Stimulated activated CD4-positive, alpha-beta T cell treated with anti-CD3 and anti-CD28 coated beads, Interleukin-12 subunit alpha, Interleukin-12 subunit beta, amount 100 ng/mL, for 24 hours (primary cell): ENCODE results near the gene MYH14.
A peak's percentile ranks its signal among the peaks of the same experiment; 100 is the strongest.
"Not testable (repeated sequence)": the region's sequence is repeated elsewhere in the genome, so short reads cannot be mapped to it uniquely, and the experiment has no call there.

ENCODE experiments used
- DNase-seq, 2 experiments: peaks; one replicate each; pipeline ENCODE4 v3.0.0-alpha.2; 2020; ENCODE audit warnings: low read depth in 2 of 2

The MYH14 gene

DNA sequence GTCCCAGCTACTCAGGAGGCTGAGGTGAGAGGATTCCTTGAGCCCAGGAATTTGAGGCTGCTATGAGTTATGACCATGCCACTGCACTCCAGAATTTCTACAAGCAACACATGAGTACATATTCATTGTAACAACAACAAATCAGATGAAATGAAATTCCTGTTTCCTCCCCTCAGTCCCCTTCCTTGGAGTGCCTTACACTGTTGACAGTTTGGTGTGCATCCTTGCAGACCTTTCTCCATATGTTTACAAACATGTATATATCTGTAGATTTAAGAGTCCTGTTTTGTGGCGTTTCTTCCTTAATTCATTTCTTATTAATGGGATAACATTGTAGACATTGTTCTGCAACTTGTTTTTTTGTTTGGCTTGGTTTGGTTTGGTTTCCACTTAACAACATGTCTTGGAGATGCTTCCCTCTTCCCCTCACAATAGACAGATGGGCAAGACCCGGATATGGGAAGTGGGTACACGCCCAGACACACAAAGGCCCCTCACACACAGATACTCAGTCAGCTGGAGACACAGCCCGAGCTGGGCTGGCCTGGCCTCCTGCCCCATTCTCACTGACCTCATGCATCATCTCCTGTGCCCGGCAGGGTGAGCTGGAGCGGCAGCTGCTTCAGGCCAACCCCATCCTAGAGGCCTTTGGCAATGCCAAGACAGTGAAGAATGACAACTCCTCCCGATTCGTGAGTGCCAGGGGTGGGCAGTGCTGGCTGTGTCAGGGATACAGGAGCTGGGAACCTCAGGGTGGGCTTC, 21.7 kb downstream of the MYH14 start:
- no peak for DNase-seq

DNA sequence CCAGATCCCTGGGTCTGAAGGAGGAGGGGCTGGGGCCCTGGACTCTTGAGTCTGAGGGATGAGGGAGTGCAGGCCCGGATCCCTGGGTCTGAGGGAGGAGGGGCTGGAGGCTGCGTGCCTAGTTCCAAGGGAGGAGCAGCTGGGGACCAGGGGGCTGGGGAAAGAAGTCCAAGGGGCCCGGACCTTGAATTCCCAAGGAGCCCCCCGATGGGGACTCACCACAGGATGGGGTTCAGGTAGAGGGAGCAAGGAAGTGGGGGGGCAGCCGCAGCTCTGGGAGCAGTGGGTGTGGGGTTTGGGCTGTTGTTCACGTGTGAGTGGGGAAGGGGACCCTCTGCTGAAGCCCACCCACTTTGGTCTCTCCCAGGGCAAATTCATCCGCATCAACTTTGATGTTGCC, 23.1 kb downstream of the MYH14 start:
- no peak for DNase-seq

DNA sequence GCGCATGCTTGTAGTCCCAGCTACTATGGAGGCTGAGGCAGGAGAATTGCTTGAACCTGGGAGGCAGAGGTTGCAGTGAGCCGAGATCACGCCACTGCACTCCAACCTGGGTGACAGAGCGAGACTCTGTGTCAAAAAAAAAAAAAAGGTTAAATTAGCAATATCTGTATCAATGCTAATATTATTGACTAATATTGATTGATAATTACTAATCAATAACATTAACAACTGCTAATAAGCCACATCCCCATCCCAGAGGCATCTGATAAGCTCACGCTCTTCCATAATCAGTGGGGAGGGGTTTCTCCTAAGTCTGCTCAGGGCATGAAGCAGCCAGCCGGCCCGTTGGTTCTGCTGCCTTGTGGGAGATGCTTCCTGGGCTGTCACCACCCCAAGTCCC, 24.7 kb downstream of the MYH14 start:
- not testable (repeated sequence) for DNase-seq

- DNase-seq, result no peak
These were observed 27.2 kb downstream of the MYH14 start for GRCh38 chr19:50230379-50231351.

DNA sequence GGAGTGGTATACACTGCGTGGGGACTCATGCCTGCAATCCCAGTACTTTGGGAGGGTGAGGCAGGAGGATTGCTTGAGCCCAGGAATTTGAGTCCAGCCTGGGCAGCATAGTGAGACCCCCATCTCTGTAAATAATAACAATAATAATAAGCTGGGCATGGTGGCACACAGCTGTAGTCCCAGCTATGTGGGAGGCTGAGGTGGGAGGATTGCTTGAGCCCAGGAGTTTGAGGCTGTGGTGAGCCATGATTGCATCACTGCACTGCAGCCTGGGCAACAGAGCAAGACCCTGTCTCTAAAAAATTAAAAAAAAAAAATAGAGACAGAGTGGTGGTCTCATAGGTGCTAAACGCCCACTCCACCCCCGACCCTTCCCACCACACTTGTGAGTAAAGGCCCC, 28.0 kb downstream of the MYH14 start:
- DNase-seq, result not testable (repeated sequence)

DNA sequence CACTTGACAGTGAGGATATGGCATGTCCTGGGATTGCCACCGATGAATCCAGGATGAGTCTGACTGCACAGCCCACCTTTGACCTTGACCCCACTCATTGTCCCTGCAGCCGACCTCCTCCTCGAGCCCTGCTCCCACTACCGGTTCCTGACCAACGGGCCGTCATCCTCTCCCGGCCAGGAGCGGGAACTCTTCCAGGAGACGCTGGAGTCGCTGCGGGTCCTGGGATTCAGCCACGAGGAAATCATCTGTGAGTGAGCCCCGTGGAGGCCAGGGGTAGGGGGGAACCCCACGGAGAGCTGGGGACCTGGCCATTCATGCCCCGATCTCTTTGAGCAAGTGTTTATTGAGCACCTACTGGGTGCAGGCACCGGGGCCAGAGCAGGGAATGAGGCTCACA, 28.4 kb downstream of the MYH14 start:
- DNase-seq, result no peak

DNA sequence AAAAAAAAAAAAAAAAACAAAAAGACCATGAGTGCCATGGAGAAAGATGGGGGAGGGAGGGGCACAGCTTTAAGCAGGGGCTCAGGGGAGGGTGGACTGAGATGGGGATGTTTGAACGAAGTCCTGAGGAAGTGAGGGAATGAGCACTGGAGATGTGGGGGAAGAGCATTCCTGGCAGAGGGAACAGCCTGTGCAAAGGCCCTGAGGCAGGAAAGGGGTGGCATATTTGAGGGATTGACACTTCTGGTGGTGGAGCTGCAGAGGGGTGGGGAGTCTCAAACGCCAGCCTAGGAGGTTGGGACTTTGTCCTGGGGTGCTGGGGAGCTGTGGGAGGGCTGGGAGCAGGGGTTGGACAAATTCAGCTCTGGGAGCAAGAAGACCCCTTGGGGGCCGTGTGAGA, 29.2 kb downstream of the MYH14 start:
- no peak for DNase-seq

DNA sequence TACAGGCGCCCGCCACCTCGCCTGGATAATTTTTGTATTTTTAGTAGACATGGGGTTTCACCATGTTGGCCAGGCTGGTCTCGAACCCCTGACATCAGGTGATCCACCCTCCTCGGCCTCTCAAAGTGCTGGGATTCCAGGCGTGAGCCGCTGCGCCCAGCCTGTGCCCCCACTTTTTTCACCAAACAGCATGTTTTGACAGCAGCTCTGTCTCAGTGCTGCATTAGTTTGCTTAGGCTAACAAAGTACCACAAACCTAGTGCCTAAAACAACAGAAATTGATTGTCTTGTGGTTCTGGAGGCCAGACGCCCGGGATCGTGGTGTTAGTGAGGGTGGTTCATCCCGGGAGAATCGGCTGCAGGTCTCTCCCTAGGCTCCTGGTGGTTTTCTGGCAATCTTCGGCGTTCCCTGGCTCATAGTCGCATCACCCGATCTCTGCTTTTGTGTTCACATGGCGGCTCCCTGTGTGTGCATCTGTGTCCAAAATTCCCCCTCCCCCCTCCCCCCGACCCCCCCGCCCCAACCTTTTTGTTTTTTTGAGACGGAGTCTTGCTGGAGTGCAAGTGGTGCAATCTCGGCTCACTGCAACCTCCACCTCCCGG, 30.0 kb downstream of the MYH14 start:
- DNase-seq, result no peak

- DNase-seq, result peak in 1 of 2 experiments; percentile 7
These were observed 34.1 kb downstream of the MYH14 start for GRCh38 chr19:50237493-50237892.

- DNase-seq, result no peak
These were observed 34.6 kb downstream of the MYH14 start for GRCh38 chr19:50238043-50238442.

DNA sequence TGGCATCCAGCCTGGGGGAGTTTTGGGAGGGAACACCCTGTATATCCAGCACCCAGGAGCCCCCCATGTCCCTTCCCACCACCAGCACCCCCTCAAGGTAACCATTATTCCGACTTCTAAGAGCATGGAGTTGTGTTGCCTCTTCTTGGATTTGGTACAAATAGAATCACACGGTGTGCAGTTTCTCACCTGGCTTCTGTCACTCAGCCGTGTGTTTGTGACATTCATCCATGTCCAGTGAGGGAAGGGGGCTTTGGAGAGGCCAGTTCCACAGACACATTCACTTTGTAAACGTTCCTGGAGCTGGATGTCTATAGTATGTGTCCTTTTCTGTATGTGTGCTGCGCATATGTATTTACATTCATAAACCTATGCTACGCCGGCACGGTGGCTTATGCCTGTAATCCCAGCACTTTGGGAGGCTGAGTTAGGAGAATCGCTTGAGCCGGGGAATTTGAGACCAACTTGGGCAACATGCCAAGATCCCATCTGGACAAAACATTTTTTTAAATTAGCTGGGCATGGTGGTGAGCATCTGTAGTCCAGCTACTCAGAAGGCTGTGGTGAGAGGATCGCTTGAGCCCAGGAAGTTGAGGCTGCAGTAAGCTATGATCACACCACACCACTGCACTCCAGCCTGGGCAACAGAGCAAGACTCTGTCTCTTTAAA, 36.6 kb downstream of the MYH14 start:
- DNase-seq, result no peak

GRCh38 chr19:50242581-50242980, 39.2 kb downstream of the MYH14 start:
- DNase-seq, result no peak

GRCh38 chr19:50244695-50245094, 41.3 kb downstream of the MYH14 start:
- no peak for DNase-seq

DNA sequence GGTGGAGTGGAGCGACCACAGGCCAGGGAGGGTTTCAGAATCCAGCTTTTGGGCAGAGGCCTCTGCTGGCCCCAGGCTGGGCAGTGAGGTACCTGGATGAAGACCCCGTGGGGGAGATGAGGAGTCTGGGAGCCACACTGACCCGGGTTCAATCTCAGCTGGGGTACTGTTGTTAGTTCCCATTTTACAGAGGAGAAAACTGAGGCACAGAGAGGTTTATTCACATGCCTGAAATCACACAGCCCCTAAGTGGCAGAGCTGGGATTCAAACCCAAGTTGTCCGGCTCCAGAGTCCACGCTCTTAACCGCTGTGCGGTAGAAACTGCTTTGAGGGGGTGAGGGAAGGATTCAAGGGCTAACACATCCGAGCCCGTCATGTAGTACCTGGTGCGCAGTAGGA, 45.0 kb downstream of the MYH14 start:
- no peak for DNase-seq

GRCh38 chr19:50248826-50249225, 45.4 kb downstream of the MYH14 start:
- DNase-seq, result no peak

GRCh38 chr19:50249636-50250035, 46.2 kb downstream of the MYH14 start:
- no peak for DNase-seq

GRCh38 chr19:50250450-50251136, 47.2 kb downstream of the MYH14 start:
- DNase-seq, result no peak

GRCh38 chr19:50252111-50252886, 48.9 kb downstream of the MYH14 start:
- peak in 1 of 2 experiments; percentile 47 for DNase-seq

GRCh38 chr19:50252887-50253268, 49.5 kb downstream of the MYH14 start:
- no peak for DNase-seq

GRCh38 chr19:50255115-50255514, 51.7 kb downstream of the MYH14 start:
- no peak for DNase-seq
